GM12878 (cell line): ENCODE measurements around the gene ILRUN. TPM values are rescaled to one million over a fixed set of nuclear protein-coding genes. Genes with fewer than 3 reads are reported as not detected.
A peak's percentile ranks its signal among the peaks of the same experiment; 100 is the strongest.

Experiments used
- ATAC-seq: fragments of 200-7000 bp; cut with Tn5 transposase; 3 replicates; pipeline ENCODE4 v1.9.1; 2020; ENCODE audit warnings: mild to moderate bottlenecking, moderate library complexity
- BruUV-seq: library from RNA; stranded (reverse); fragments of 400-500 nt; replicated peaks from 2 replicates; lab custom pipeline; 2021; lab: Mats Ljungman, UMichigan
- CTCF ChIA-PET: fragments of 300-600 bp; sonication (Branson Sonifier 250); formaldehyde crosslinking; extraction: SDS; loops from one replicate; lab custom pipeline; 2021; ENCODE audit warnings: inconsistent platforms; lab: Yijun Ruan, JAX
- POLR2A ChIA-PET: fragments of 350-600 bp; formaldehyde crosslinking; extraction: SDS; loops from one replicate; lab custom pipeline; 2021; ENCODE audit warnings: inconsistent platforms; lab: Charles Lee
- RAD21 ChIA-PET: fragments of 300-600 bp; sonication (Branson Sonifier 250); formaldehyde crosslinking; loops from one replicate; lab custom pipeline; 2023; ENCODE audit warnings: antibody characterized with exemption; ENCODE audit not compliant: unreplicated experiment; lab: Charles Lee
- SMC1A ChIA-PET: fragments of 300-600 bp; sonication (Branson Sonifier 250); formaldehyde crosslinking; loops from one replicate; lab custom pipeline; 2023; ENCODE audit not compliant: unreplicated experiment, uncharacterized antibody; lab: Charles Lee
- DNase-seq: peaks from one replicate; pipeline ENCODE4 v3.0.0-alpha.2; 2011; ENCODE audit warnings: low read depth, low spot score
- FAIRE-seq: peaks from 3 replicates; lab custom pipeline; 2011; peaks lifted over from hg19 to GRCh38; lab: Jason Lieb, UNC
- H2AFZ ChIP-seq: 2 replicates; pipeline ENCODE4 v1.6.0; 2011; ENCODE audit warnings: low read depth, low read length, control low read depth; ENCODE audit not compliant: control insufficient read depth
- H3K27ac ChIP-seq: 2 replicates; pipeline ENCODE4 v1.5.1; 2011; ENCODE audit warnings: control low read depth; ENCODE audit not compliant: control insufficient read depth, insufficient read depth
- H3K27me3 ChIP-seq, 2 experiments: replicated peaks in 1 of 2; 2 replicates each; pipeline versions ENCODE4 v1.6.0 to v1.6.1; 2011; ENCODE audit warnings: low read length in 1 of 2; ENCODE audit not compliant: control insufficient read depth in 2 of 2, insufficient read depth in 2 of 2
- H3K36me3 ChIP-seq, 2 experiments: 2 replicates each; pipeline ENCODE4 v1.5.1; 2011; ENCODE audit warnings: low read length in 1 of 2; ENCODE audit not compliant: control insufficient read depth in 2 of 2, insufficient read depth in 2 of 2
- H3K4me1 ChIP-seq: 2 replicates; pipeline ENCODE4 v1.6.1; 2011; ENCODE audit warnings: mild to moderate bottlenecking, low read length, moderate library complexity, mixed read lengths; ENCODE audit not compliant: control insufficient read depth, insufficient read depth
- H3K4me2 ChIP-seq: 2 replicates; pipeline ENCODE4 v1.6.0; 2011; ENCODE audit warnings: control low read depth; ENCODE audit not compliant: control insufficient read depth, insufficient read depth
- H3K4me3 ChIP-seq: fragments of 200-600 bp; sonication (generic); 2 replicates; pipeline ENCODE4 v1.5.1; 2016
- H3K79me2 ChIP-seq: 2 replicates; pipeline ENCODE4 v1.6.0; 2011; ENCODE audit warnings: low read length; ENCODE audit not compliant: control insufficient read depth, insufficient read depth
- H3K9ac ChIP-seq: 2 replicates; pipeline ENCODE4 v1.8.0; 2011; ENCODE audit warnings: low read length, control low read depth, mixed read lengths; ENCODE audit not compliant: control insufficient read depth, insufficient read depth
- H3K9me3 ChIP-seq: replicated peaks from 3 replicates; pipeline ENCODE4 v1.5.1; 2011; ENCODE audit warnings: mild to moderate bottlenecking, low read length; ENCODE audit not compliant: control insufficient read depth, insufficient read depth
- H4K20me1 ChIP-seq: 2 replicates; pipeline ENCODE4 v1.6.0; 2011; ENCODE audit not compliant: control insufficient read depth, insufficient read depth
- BMI1 ChIP-seq: fragments of 450-650 bp; IDR thresholded peaks from 2 replicates; pipeline ENCODE4 v1.6.1; 2016; ENCODE audit warnings: mild to moderate bottlenecking, moderate library complexity, borderline replicate concordance
- CBFB ChIP-seq: IDR thresholded peaks from 2 replicates; pipeline ENCODE4 v1.6.1; 2016; ENCODE audit warnings: antibody characterized with exemption, low read depth
- CBX5 ChIP-seq: sonication (generic); IDR thresholded peaks from 2 replicates; pipeline ENCODE4 v1.6.1; 2016; ENCODE audit warnings: low read depth, moderate library complexity, mild to moderate bottlenecking, inconsistent platforms
- E2F4 ChIP-seq: IDR thresholded peaks from 2 replicates; pipeline ENCODE4 v1.6.1; 2012; ENCODE audit warnings: low read depth, low read length, improper control_type of control experiment
- EED ChIP-seq: sonication (generic); IDR thresholded peaks from 2 replicates; pipeline ENCODE4 v1.6.1; 2016; ENCODE audit warnings: antibody characterized with exemption, low read depth
- FOXK2 ChIP-seq: fragments of 450-650 bp; IDR thresholded peaks from 2 replicates; pipeline ENCODE4 v1.6.1; 2017; ENCODE audit warnings: mild to moderate bottlenecking, moderate library complexity
- GABPA ChIP-seq: IDR thresholded peaks from 2 replicates; pipeline ENCODE4 v1.6.1; 2014; ENCODE audit warnings: antibody characterized with exemption, low read depth, mild to moderate bottlenecking, inconsistent platforms
- HDGF ChIP-seq: fragments of 450-650 bp; IDR thresholded peaks from 2 replicates; pipeline ENCODE4 v1.6.1; 2016; ENCODE audit warnings: antibody characterized with exemption
- JUNB ChIP-seq: IDR thresholded peaks from 2 replicates; pipeline ENCODE4 v1.6.1; 2016; ENCODE audit warnings: antibody characterized with exemption, mild to moderate bottlenecking
- NRF1 ChIP-seq: conservative IDR thresholded peaks from 2 replicates; pipeline ENCODE4 v1.6.1; 2011; ENCODE audit warnings: mild to moderate bottlenecking, low read depth, low read length, improper control_type of control experiment
- PAX5 ChIP-seq: IDR thresholded peaks from 2 replicates; pipeline ENCODE4 v1.6.1; 2011; ENCODE audit warnings: low read depth, low read length, borderline replicate concordance
- POLR2A ChIP-seq: IDR thresholded peaks from 2 replicates; pipeline ENCODE4 v1.6.1; 2011; ENCODE audit warnings: low read depth, mild to moderate bottlenecking, low read length
- SMAD5 ChIP-seq: IDR thresholded peaks from 2 replicates; pipeline ENCODE4 v1.6.1; 2016; ENCODE audit warnings: antibody characterized with exemption, low read depth
- SRF ChIP-seq, 2 experiments: IDR thresholded peaks; 2 replicates each; pipeline ENCODE4 v1.6.1; 2011; ENCODE audit warnings: low read depth in 2 of 2, low read length in 2 of 2, mild to moderate bottlenecking in 1 of 2, moderate library complexity in 1 of 2
- STAT1 ChIP-seq: fragments of 450-650 bp; conservative IDR thresholded peaks from 2 replicates; pipeline ENCODE4 v1.6.1; 2014; ENCODE audit warnings: antibody characterized with exemption, mild to moderate bottlenecking
- TCF3 ChIP-seq: IDR thresholded peaks from 2 replicates; pipeline ENCODE4 v1.6.1; 2012; ENCODE audit warnings: low read depth, mild to moderate bottlenecking, low read length, borderline replicate concordance; ENCODE audit not compliant: insufficient read depth
- ZNF592 ChIP-seq: fragments of 450-650 bp; IDR thresholded peaks from 2 replicates; pipeline ENCODE4 v1.6.1; 2017; ENCODE audit warnings: mild to moderate bottlenecking, moderate library complexity
- WGBS: methylation state at CpG from one replicate; pipeline ENCODE4 v1.1.6; 2016; ENCODE audit warnings: low lambda C conversion rate; ENCODE audit not compliant: insufficient replicate concordance, insufficient coverage; ENCODE audit errors: missing lambda C conversion rate; 5-methylcytosine and 5-hydroxymethylcytosine counted together
- in situ Hi-C: fragments of 300-500 bp; cut with MboI; formaldehyde crosslinking; loops from 9 replicates; pipeline ENCODE4 v1.14.3; 2018; ENCODE audit warnings: mixed read lengths
- intact Hi-C: fragments of 100-400 bp; cut with micrococcal nuclease; formaldehyde crosslinking; loops from one replicate; pipeline ENCODE4 v1.14.2; 2022; ENCODE audit not compliant: unreplicated experiment
- polyA plus RNA-seq, 11 experiments: library from polyadenylated mRNA; depleted of rRNA in 4 of 11; unstranded in 6 of 11; stranded (reverse) in 5 of 11; fragments of >200 nt; fragmentation: Nextera tagmentation in 4 of 11; fragmentation: Illumina TruSeq in 1 of 11; extraction: Ambion mirVana in 4 of 11; extraction: Trizol in 1 of 11; gene quantifications; 1 replicate in 1 of 11; 2 replicates in 10 of 11; pipeline versions ENCODE4 v1.2.1 to v1.2.3, GENCODE V29; 2011 to 2016; ENCODE audit warnings: inconsistent platforms in 2 of 11, missing spikeins in 2 of 11, low read depth in 1 of 11
- total RNA-seq, 4 experiments: library from RNA; depleted of rRNA in 3 of 4; stranded (reverse); fragments of >200 nt in 3 of 4; fragmentation: Illumina TruSeq in 1 of 4; extraction: Trizol in 1 of 4; gene quantifications; 2 replicates each; pipeline versions ENCODE4 v1.2.1 to v1.2.3, GENCODE V29; 2013 to 2021
- TF ChIP-seq, protein P1 (sequence below): fragments of 450-650 bp; conservative IDR thresholded peaks from 2 replicates; pipeline ENCODE4 v1.6.1; 2017; ENCODE audit warnings: mild to moderate bottlenecking, moderate library complexity

ILRUN gene
- total and polyA plus RNA-seq, 10 of the 15 experiments (the other 5 are each of a cell fraction or from before 2014, with no cell fraction given) = 21.0 to 114 (median 48.9) TPM

DNA sequence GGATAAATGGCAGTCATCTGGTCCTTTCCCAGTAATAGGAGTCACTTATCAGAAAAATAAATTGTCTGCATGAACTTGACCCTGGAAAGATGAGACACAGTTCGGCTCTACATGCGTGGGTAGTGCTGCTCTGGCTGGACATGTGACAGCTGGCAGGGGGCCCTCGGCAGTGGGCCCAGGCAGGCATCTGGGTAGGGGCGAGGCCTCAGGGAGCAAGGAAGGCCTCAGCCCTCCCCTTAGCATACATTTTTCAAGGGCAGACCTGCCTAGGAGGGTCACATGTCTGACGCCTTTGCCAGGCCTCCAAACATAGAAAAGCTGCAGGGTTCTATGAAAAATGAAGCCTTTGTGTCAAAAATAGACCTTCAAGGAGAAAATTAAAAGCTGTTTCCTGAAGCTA lies 12.8 kb upstream of the ILRUN start:
- Histone ChIP-seq H3K27me3 (no peaks in the 10 kb centered on the region), H3K4me1 (no peaks in the 10 kb centered on the region), H3K36me3 (no peaks in the 10 kb centered on the region), H3K4me3 (no peak overlapping the region), H3K9ac (no peak overlapping the region), H3K4me2 (no peak overlapping the region), H2AFZ (peak overlapping the region; percentile 81), H3K9me3 (no peaks in the 10 kb centered on the region), H3K27ac (no peak overlapping the region), H3K79me2 (no peaks in the 10 kb centered on the region), H4K20me1 (no peaks in the 10 kb centered on the region)
- ChIA-PET RAD21 (no interaction called here), POLR2A (no interaction called here), SMC1A (interaction anchor here (1.6 kb wide), 1 partner anchor 44 kb away, joined by 3 read pairs; no protein-coding TSS in a partner anchor), CTCF (interaction anchor here (1.1 kb wide), 1 partner anchor 8 kb away, joined by 4 read pairs; no protein-coding TSS in a partner anchor)
- DNase-seq (no peak), ATAC-seq (no peak), FAIRE-seq (no peak)
- TF ChIP-seq E2F4 (no peak), BMI1 (no peak), JUNB (no peak), EED (no peak), CBX5 (no peak), STAT1 (no peak), CBFB (no peak), SMAD5 (no peak), GABPA (no peak), PAX5 (no peak), ZNF592 (no peak), SRF (IDR thresholded peaks at IDR 0.05; ENCODE audit: low read depth in 2 of 2, low read length in 2 of 2) (no peak), TCF3 (no peak), HDGF (no peak), NRF1 (no peak), POLR2A (no peak), FOXK2 (no peak)
- TF ChIP-seq, protein P1, sequence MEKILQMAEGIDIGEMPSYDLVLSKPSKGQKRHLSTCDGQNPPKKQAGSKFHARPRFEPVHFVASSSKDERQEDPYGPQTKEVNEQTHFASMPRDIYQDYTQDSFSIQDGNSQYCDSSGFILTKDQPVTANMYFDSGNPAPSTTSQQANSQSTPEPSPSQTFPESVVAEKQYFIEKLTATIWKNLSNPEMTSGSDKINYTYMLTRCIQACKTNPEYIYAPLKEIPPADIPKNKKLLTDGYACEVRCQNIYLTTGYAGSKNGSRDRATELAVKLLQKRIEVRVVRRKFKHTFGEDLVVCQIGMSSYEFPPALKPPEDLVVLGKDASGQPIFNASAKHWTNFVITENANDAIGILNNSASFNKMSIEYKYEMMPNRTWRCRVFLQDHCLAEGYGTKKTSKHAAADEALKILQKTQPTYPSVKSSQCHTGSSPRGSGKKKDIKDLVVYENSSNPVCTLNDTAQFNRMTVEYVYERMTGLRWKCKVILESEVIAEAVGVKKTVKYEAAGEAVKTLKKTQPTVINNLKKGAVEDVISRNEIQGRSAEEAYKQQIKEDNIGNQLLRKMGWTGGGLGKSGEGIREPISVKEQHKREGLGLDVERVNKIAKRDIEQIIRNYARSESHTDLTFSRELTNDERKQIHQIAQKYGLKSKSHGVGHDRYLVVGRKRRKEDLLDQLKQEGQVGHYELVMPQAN = no peak
- in situ Hi-C loops = no loop called here
- WGBS = 76% methylated on average over 5 of the region's 5 CpGs
- intact Hi-C loops = no loop called here
- no TSS peak for BruUV-seq
